DMS153 treated with DMSO at 0.1 percent for 48 hours (cell line): ENCODE results near the gene EML2.

Source experiments
- DNase-seq: peaks from one replicate; lab custom pipeline; 2025; ENCODE audit not compliant: unreplicated experiment; lab: John Stamatoyannopoulos, UW

EML2 gene

DNA sequence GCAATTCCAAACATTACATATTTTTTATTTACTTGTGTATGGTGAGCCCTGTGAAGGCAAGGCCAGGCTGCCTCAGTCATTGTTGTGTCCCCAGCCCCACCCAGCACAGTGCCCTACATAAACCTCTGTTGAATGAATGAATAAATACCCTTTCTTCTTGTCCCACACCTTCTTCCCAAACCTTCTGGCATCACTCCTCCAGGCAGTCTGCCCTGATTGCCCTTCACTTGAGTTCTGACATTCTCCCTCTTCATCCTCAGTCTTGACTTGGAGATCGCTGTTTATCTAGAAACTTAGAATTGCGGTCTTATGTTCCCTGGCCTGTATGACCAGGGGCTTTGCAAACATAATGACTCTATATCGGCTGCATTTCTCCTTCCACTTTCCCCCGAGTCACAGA lies 49.4 kb downstream of the EML2 start:
- DNase-seq: no peak

DNA sequence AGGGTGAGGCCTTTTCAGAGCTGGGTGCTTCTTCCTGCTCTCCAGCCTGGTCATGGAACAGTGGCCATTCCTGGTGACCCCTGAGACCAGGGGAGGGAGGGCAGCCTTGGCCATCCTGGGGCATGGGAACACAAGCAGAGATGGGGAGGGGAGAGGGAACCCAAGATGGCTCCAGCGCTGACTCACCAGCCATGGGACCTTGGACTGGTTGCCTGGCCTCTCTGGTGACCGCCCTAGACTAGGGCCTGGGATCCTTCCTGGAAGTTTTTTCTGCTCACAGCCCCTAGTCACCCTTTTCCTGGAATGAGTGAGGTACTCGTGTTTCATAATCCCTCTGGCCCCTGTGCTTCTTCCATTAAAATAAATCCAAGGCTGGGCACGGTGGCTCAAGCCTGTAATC lies 51.3 kb downstream of the EML2 start:
- DNase-seq: no peak

DNA sequence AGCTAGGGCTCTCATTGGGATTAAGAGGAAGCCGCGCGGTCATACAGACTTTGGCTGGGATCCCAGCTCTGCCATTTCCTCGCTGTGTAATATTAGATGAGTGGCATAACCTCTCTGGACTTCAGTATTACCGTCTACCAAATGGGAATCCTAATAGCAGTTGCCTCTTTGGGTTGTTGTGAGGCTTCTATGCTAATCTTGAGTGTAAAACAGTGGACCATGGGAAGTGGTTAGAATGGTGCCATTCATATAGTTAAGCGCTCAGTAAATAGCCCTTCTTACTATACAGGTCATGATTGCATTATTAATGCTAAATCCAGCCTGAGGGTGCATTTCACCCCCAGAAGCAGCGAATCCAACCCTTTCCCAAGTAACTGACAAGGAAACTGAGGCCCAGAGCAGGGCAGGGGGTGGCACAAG lies 54.0 kb downstream of the EML2 start:
- DNase-seq: no peak

DNA sequence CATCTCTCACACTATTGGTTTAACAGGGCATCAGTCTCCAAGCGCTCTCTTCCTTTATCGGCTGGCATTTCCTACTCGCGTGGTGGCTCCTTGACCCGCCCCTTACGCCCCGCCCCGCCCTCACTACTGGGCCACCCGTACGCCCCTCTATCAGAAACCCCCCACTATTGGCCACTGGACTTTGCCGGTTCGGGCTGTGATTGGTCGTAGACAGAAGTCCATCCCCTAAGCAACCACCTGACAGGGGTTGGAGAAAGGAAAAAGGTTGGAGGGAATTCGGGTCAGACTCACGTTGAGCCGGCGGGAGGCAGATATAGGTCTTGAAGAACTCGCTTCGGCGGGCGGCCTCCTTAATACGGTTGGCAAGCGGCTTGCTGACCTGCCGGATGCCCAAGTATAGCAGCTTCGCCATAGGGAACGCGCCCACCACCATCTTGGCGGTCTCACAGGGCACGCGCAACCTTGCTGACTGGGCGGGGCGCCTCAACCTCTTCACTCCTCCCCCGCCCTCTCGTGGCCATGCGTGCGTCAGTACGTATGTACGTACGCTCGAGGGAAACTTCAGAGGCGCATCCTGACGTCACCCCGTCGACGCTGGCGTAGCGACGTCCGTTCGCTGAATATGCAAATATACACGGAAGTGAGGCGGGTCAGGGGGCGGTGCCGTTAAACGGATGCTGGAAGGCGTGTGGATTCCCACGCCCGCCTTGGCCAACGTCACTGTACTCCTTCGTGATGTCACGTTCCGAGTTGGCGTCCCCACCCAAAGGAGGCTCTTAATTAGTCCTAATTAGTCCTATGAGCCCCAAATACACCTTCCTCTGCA lies 54.7 kb downstream of the EML2 start, which contains the start of gene OPA3:
TSS of gene OPA3 (minus strand) at position 471 of the 826 bp plus-strand sequence. CDS start at position 433, 38 bp downstream.
- peak; percentile 97 for DNase-seq

DNA sequence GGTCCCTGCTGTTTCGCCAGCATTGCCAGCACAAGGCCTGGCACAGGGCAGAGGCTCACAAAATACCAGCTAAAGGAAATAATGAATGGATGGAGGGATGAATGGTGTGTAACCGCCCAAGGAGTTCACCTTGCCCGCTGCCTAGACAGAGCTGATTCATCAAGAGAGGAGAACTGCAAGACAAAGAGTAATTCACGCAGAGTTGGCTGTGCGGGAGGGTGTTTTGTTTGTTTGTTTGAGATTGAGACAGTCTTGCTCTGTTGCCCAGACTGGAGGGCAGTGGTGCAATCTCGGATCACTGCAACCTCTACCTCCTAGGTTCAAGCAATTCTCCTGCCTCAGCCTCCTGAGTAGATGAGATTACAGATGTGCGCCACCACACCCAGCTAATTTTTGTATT lies 57.6 kb downstream of the EML2 start:
- DNase-seq: no peak

DNA sequence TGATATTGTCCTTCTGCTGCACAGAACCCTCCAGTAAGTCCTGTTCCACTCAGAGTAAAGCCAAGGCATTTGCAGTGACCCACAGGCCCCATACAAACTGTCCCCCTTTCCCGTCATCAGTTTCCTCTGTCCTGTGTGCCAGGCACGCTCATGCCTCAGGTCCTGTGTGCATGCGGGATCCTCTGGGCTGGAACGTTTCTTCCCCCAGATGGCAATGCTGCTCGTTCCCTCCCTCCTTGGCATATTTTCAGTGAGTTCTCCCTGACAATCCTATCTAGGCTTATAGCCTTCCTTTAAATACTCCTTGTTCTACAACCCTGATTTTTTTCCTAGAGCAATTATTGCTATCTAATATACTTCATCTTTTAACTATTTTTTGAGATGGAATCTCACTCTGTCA lies 60.3 kb downstream of the EML2 start:
- DNase-seq: no peak

DNA sequence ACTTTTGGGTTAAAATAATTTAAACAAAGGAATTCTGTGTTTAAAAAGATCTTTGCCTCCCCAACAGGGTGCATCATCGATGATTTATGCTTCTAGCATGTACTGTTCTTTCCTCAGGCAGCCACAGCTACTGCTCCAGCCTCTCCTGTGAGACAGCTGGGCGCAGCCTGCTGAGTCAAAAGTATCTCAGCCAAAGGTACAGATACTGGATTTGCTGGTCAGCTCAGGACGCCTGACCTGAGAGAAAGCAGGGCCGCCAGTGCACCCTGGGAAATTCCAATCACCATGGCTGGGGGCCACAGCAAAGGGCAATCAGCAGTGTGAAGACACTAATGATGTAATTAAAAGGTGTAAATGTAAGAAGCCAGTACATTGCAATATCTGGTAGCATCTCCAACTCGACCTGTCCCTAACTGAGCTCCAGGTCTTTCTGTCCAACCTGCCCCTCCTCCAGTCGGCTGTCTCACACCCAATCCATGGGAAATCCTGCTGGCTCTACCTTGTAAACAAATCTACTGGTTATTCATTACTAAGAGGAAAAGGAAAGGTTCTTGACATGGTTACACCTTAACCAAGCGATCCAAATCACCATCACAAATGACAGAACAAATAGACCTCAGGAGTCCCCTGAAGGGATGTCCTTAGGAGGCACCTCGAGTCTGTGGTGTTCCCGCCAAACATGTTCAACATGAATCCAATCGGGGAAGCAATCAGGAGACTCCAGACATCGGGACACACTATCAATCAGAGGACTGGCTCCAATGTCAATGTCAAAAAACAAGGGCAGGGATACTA lies 61.9 kb downstream of the EML2 start:
- no peak for DNase-seq

DNA sequence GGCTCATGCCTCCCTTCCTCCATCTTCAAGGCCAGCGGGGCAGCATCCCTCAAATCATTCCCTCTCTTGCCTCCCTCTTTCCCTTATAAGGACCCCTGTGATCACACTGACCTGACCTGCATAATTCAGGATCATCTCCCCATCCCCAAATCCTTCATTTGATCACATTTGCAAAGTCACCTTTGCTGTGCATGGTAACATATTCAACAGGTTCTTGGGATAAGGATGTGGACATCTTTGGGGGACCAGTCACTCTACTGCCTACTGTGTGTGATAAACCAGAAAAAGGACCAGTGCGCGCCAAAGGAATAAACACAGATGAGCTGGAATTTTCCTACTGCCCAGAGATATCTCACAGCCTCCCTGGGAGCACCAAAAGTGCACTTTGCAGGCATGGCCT lies 62.5 kb downstream of the EML2 start:
- no peak for DNase-seq

DNA sequence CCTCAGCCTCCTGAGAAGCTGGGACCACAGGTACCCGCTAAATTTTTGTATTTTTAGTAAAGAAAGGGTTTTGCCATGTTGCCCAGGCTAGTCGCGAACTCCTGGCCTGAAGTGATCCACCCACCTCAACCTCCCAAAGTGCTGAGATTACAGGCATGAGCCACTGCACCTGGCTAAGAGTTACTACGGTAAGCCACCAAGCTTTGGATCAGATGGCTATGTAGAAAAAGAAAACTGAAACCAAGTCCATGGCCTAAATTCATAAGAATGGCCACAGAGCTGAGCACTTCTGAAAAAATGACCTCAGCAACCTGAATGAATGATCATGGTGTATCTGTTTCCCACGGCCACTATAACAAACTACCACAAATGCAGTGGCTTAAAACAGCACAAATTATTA lies 64.0 kb downstream of the EML2 start:
- no peak for DNase-seq

DNA sequence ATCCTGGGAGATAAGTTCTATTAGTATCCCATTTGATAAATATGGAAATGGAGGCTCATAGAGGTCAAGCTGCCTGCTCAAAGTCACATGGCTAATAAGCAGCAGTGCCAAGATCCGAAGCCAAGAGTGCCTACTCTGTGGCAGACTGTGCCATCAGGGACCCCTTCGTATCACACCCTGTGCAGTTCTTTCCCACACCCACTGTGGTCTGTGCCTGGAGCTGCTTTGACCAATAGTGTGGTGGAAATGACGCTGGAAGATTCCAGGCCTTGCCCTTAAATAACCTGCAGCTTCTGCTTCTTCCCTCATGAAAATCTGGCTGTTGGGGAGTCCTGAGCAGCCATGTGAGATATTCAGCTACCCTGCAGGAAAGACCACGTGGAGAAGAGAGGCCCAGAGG lies 64.7 kb downstream of the EML2 start:
- DNase-seq: no peak

DNA sequence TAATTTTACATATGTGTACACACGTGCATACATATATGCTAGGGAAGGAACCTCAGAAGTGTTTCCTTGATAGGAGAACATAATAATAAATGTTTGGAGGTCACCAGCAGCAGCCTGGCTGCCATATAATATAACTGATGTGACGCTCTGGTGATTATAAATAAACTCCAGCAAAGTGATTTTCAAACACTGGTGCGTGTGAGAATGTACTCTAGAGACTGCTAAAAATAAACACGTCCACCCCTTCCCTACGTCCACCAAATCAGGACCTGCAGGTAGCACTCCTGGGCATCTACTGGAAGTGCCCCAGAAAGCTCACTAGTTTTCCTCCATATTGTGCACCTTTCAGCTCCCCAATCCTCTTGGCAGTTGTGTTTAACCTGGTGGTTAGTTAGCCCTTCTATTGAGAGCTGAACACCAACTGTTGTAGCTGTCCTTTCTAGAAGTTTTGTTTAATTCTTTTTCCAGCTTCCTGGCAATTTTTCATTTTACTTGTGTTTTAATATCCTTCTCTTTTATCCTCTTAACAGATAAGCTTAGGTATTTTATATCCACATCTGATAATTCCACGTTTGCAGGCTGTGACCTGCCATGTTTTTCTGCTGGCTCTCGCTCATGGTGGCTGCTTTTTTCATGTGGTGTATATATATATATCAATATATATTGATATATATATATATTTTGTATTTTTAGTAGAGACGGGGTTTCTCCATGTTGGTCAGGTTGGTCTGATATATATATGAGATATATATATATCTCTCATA lies 67.6 kb downstream of the EML2 start:
- DNase-seq: no peak

DNA sequence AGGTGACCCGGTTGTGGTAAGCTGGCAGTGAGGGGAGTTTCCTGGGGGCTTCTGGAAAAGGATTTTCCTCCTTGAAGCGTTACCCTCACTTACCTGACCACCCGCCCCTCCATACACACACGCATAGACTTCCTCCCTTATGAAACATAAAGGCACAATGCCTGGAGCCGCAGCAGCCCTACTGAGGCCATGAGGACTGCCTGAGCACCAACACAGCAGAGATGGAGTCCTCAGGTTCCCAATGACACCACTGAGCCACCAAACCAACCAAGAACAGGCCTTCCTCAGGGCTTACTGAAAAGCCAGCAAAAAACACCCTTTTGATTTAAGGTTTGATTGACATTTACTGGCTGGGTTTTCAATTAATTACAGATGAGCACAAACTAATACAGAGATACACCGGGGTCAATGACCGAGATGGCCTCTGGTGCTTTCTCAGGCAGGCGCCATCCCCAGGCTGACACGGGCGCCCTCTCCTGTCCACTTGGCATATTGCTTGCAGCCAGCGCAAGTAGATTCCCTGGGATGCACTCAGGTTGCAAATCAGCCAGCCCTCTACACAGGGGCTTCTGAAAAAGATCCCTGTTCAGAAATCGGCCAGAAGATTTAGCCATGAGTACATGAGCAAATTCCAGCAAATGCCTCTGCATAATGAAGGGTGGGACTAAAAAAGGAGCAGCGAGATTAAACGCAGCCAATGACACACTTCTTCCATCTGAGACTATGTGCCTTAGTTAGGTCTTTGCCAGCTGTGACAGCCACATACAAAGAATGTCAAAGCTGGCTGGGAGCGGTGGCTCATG lies 69.4 kb downstream of the EML2 start:
- no peak for DNase-seq

DNA sequence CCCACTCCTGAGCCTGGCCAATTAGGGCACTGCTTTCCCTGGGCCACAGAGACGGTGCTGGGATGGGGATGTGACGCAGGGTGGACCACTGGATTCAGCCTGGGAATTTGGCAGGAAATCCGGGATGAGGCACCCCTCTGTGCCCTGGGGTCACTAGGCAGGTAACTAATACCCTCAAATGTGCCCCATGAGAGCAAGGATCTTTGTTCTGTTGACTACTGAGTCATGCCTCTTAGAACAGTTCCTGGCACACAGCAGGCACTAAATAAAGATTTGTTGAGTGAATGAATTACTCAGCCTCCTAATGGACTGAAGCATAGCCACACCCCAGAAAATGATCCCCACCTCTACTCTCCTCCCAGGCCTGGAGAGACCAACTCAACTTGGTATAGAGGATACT lies 70.5 kb downstream of the EML2 start:
- no peak for DNase-seq

DNA sequence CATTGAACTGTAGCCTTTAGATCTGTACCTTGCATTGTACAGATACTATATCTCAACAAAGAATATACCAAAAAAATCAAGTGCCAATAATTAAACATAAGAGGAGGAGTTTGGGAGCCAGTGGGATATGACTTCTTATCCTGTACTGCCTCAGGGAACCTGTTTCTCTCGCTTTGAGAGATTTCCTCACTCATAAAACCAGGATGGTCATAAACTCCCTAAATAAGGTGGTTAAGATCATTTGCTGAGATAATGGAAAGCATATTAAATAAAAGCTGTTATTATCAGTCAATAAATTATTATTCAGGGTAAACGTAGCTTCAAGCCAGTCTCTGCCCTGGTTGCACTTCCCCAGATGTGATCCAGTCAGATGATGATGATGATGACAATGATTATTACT lies 71.6 kb downstream of the EML2 start:
- DNase-seq: no peak

DNA sequence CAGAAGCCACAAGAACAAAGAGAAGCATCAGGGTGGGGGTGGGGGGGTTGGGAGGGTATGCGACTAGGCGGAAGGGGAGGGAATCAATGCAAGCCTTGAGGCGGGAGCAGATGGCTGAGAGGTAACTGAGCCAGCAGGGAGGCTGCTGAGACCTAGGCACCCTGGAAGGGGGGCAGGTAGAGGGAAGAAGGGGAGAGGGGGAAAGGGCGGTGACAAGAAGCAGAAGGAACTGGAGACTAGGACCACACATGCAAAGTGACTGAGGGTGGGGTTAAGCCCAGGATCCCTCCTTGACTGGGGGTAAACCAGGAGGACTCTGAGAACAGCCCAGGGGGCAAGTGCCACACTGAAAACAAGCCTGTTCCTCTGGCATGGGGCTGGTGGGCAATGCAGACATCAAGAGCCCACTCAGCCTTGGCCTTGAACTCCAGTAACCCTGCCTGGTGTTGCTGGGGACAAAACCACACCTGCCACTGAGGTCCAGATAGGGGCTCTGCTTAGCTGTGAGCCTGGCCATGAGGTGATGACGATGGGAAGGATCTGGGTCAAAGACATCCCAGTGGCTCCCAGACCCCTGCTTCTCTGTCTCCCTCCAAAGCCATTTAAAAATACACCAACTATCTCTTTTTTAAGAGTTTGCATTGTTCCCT lies 74.9 kb downstream of the EML2 start:
- no peak for DNase-seq

DNA sequence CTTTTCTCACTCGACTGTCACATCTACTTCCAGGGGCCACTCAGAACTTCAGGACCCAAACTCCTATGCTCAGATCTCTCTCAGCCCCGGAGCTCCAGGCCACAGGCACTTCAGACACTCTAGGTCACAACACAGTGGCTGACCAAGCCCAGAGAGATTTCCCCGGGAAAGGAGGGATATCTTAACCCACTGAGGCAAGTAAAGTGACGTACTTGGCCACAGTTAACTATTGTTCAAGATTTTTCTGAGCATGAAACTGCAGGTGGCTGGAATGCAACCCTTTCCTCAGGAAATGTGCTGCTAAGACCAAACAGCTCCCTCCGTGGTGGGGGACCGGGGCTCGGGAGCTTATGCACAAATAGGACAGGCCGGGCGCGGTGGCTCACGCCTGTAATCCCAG lies 78.5 kb downstream of the EML2 start:
- DNase-seq: no peak

DNA sequence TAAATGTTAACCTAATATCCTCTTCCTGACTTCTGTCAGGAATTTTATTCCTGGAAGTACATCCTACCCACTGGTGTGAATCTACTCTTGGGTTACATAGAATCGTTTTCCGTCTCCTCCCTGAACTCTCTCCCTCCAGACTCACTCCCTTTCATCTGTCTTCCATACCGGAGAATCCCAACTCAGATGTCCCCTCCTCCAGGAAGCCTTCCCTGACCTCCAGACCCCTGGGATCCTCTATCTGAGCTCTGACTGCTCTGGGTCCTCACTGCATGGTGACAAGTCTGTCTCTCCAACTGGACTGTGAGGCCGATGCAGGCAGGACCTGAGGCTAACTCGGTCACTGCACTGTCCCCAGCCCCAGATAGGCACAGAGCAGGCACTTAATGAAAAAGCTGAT lies 79.2 kb downstream of the EML2 start:
- DNase-seq: no peak
